Measurements from ENCODE around the gene ZBTB11. TPM values are rescaled to one million over a fixed set of nuclear protein-coding genes. Genes with fewer than 3 reads are reported as not detected.
"Not testable (repeated sequence)": the region's sequence is repeated elsewhere in the genome, so short reads cannot be mapped to it uniquely, and the experiment has no call there.

The ZBTB11 gene
- total and polyA plus RNA-seq, 2 experiments from 2014 or later = 8.7 to 21.4 TPM

- in situ Hi-C loops (cut with MboI) = no loop called here
These were observed 8.1 kb upstream of the ZBTB11 start for GRCh38 chr3:101685050-101685400.

GRCh38 chr3:101680466-101680865, 3.5 kb upstream of the ZBTB11 start:
- Histone ChIP-seq H4K20me1 (ENCODE audit: insufficient read depth) (peaks cover 3% of the 10 kb centered on the region; the same call in 1 of the 2 replicates), H3K4me1 (ENCODE audit: insufficient read depth) (peaks cover 24% of the 10 kb centered on the region), H3K79me2 (ENCODE audit: insufficient read depth) (peaks cover 65% of the 10 kb centered on the region), H3K9me2 (ENCODE audit: insufficient read depth) (no peaks in the 10 kb centered on the region), H3K4me2 (ENCODE audit: unreplicated experiment) (no peak overlapping the region), H3K36me3 (ENCODE audit: low read depth) (peaks cover 58% of the 10 kb centered on the region), H2AFZ (no peak overlapping the region), H3K27me3 (replicated peaks; ENCODE audit: insufficient read depth) (no peaks in the 10 kb centered on the region), H3K9ac (no peak overlapping the region), H3F3A (ENCODE audit: insufficient read depth) (peaks cover 79% of the 10 kb centered on the region), H3K4me3 (no peak overlapping the region), H3K9me3 (ENCODE audit: low read depth) (no peaks in the 10 kb centered on the region), H3K27ac (peak overlapping the region; percentile 1; the same call in 1 of the 2 replicates)
- TF ChIP-seq EZH2phosphoT487 (IDR thresholded peaks at IDR 0.05; ENCODE audit: insufficient read depth, low read depth) (no peak), EZH2 (IDR thresholded peaks at IDR 0.05; ENCODE audit: insufficient read depth, poor library complexity, severe bottlenecking) (no peak)
- DNase-seq = no peak
- WGBS, 2 experiments (ENCODE audit: low coverage in 1 of 2, low lambda C conversion rate in 2 of 2, missing lambda C conversion rate in 2 of 2) = 86 to 89% methylated on average over 4 of the region's 4 CpGs
- in situ Hi-C loops (cut with MboI) = no loop called here

More at GRCh38 chr3:101685050-101685400, 8.1 kb upstream of the ZBTB11 start:
- peaks cover 3% of the 10 kb centered on the region; the same call in 1 of the 2 replicates for H4K20me1 ChIP-seq (ENCODE audit: insufficient read depth)
- H3K79me2 ChIP-seq (ENCODE audit: insufficient read depth) = peaks cover 65% of the 10 kb centered on the region
- TF ChIP-seq EZH2phosphoT487 (IDR thresholded peaks at IDR 0.05; ENCODE audit: insufficient read depth, low read depth) = no peak
- no peak for TF ChIP-seq EZH2 (IDR thresholded peaks at IDR 0.05; ENCODE audit: insufficient read depth, poor library complexity, severe bottlenecking)
- peaks cover 29% of the 10 kb centered on the region for H3K4me1 ChIP-seq (ENCODE audit: insufficient read depth)
- peak overlapping the region; percentile 87 for H3K27ac ChIP-seq
- H3F3A ChIP-seq (ENCODE audit: insufficient read depth) = peaks cover 63% of the 10 kb centered on the region
- H3K36me3 ChIP-seq (ENCODE audit: low read depth) = peaks cover 54% of the 10 kb centered on the region
- no peaks in the 10 kb centered on the region for H3K9me2 ChIP-seq (ENCODE audit: insufficient read depth)
- peak overlapping the region; percentile 93 for H3K4me3 ChIP-seq
- no peak for DNase-seq
- H3K4me2 ChIP-seq (ENCODE audit: unreplicated experiment) = peak overlapping the region; percentile 92
- H3K9ac ChIP-seq = peak overlapping the region; percentile 97
- H3K27me3 ChIP-seq (replicated peaks; ENCODE audit: insufficient read depth) = no peaks in the 10 kb centered on the region
- H3K9me3 ChIP-seq (ENCODE audit: low read depth) = no peaks in the 10 kb centered on the region
- H2AFZ ChIP-seq = no peak overlapping the region

- 60 to 64% methylated on average over 2 of the region's 2 CpGs for WGBS, 2 experiments (ENCODE audit: low coverage in 1 of 2, low lambda C conversion rate in 2 of 2, missing lambda C conversion rate in 2 of 2)
- H3K9ac ChIP-seq; H3K9me3 ChIP-seq (ENCODE audit: low read depth); H4K20me1 ChIP-seq (ENCODE audit: insufficient read depth); in situ Hi-C loops (cut with MboI); H3K9me2 ChIP-seq (ENCODE audit: insufficient read depth); H3K27ac ChIP-seq; H3K4me2 ChIP-seq (ENCODE audit: unreplicated experiment); H2AFZ ChIP-seq; H3K27me3 ChIP-seq (replicated peaks; ENCODE audit: insufficient read depth); DNase-seq; H3K4me3 ChIP-seq: not testable (repeated sequence)
- H3K36me3 ChIP-seq (ENCODE audit: low read depth) = peaks cover 44% of the 10 kb centered on the region
- peaks cover 20% of the 10 kb centered on the region for H3K4me1 ChIP-seq (ENCODE audit: insufficient read depth)
- peaks cover 65% of the 10 kb centered on the region for H3K79me2 ChIP-seq (ENCODE audit: insufficient read depth)
- peaks cover 74% of the 10 kb centered on the region for H3F3A ChIP-seq (ENCODE audit: insufficient read depth)
These were observed 1.9 kb upstream of the ZBTB11 start for GRCh38 chr3:101678837-101679236.

- Histone ChIP-seq H3K27ac (peak overlapping the region; percentile 54), H3K9ac (peak overlapping the region; percentile 69), H3F3A (ENCODE audit: insufficient read depth) (peaks cover 62% of the 10 kb centered on the region), H2AFZ (peak overlapping the region; percentile 72), H3K9me2 (ENCODE audit: insufficient read depth) (no peaks in the 10 kb centered on the region), H4K20me1 (ENCODE audit: insufficient read depth) (no peaks in the 10 kb centered on the region), H3K9me3 (ENCODE audit: low read depth) (no peaks in the 10 kb centered on the region), H3K4me3 (peak overlapping the region; percentile 78), H3K27me3 (replicated peaks; ENCODE audit: insufficient read depth) (no peaks in the 10 kb centered on the region), H3K4me1 (ENCODE audit: insufficient read depth) (peaks cover 8% of the 10 kb centered on the region), H3K79me2 (ENCODE audit: insufficient read depth) (peaks cover 65% of the 10 kb centered on the region), H3K36me3 (ENCODE audit: low read depth) (peaks cover 33% of the 10 kb centered on the region), H3K4me2 (ENCODE audit: unreplicated experiment) (peak overlapping the region; percentile 97)
- WGBS, 2 experiments (ENCODE audit: low coverage in 1 of 2, low lambda C conversion rate in 2 of 2, missing lambda C conversion rate in 2 of 2) = 57 to 60% methylated on average over 29 of the region's 29 CpGs
- no peak for DNase-seq
- TF ChIP-seq EZH2 (IDR thresholded peaks at IDR 0.05; ENCODE audit: insufficient read depth, poor library complexity, severe bottlenecking) = no peak
- TF ChIP-seq EZH2phosphoT487 (IDR thresholded peaks at IDR 0.05; ENCODE audit: insufficient read depth, low read depth) = no peak
- in situ Hi-C loops (cut with MboI) = no loop called here
These were observed 729 bp upstream of the ZBTB11 start for GRCh38 chr3:101677436-101678286.
